Measurements from ENCODE around the gene VCX2. TPM values are rescaled to one million over a fixed set of nuclear protein-coding genes. Genes with fewer than 3 reads are reported as not detected.
"Not testable (repeated sequence)": the region's sequence is repeated elsewhere in the genome, so short reads cannot be mapped to it uniquely, and the experiment has no call there.

The VCX2 gene
- polyA plus RNA-seq, 4 donors, result not detected

DNA sequence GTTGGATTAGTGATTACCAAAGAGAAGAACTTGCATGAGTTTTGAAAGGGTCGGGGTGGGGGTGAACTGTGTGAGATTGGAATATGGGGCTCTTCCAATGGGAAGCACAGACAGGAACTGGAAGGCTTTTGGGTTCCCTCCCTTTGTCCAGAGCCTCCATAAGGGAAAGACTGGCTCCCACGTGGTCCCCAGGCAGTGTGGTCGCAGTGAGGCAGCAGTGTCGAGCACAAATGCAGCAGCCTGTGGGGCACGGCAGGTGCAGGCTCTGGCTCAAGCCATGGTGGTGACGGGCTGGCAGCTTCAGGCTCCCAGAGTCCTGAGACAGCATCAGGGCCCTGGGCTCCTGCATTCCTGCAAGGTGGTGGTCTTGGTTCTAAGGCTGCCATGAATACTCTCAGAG is 45.5 kb downstream of the VCX2 start:
- DNase-seq (ENCODE audit: low read depth in 4 of 4, low spot score in 2 of 4), result no peak

DNA sequence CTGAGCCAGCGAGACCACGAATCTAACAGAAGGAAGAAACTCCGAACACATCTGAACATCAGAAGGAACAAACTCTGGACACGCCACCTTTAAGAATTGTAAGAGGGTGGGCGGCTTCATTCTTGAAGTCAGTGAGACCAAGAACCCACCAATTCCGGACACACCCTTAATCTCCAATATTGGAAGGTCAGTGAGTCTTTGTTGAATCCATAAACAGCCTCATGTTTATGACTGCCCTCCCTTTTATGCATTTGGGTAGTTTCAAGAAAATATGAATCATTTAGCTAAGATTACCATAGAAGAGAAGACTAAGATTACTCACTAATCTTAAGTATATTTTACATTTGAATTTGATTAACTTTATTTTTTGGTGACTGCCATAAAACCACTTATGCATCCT is 48.5 kb downstream of the VCX2 start:
- no peak for DNase-seq (ENCODE audit: low read depth in 4 of 4, low spot score in 2 of 4)

DNA sequence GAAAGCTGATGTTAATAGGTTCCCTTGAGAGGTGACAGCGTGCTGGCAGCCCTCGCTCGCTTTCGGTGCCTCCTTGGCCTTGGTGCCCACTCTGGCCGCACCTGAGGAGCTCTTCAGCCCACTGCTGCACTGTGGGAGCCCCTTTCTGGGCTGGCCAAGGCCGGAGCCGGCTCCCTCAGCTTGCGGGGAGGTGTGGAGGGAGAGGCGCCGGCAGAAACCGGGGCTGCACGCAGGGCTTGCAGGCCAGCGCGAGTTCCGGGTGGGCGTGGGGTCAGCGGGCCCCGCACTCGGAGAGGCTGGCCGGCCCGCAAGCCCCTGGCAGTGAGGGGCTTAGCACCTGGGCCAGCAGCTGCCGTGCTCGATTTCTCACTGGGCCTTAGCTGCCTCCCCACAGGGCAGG is 49.7 kb downstream of the VCX2 start:
- not testable (repeated sequence) for DNase-seq (ENCODE audit: low read depth in 4 of 4, low spot score in 2 of 4)

Other genes with a start within 250 kb of the VCX2 start
- gene PNPLA4, start 243.9 kb downstream of the VCX2 start, polyA plus RNA-seq (ENCODE audit: insufficient read length in 4 of 4), result 10 to 100 TPM; 26.3 to 30.4 (median 28.8) TPM